GM12878 (cell line): ENCODE results near the gene HEXA. TPM values are rescaled to one million over a fixed set of nuclear protein-coding genes. Genes with fewer than 3 reads are reported as not detected.

Experiments used
- ATAC-seq: fragments of 200-7000 bp; cut with Tn5 transposase; 3 replicates; pipeline ENCODE4 v1.9.1; 2020; ENCODE audit warnings: mild to moderate bottlenecking, moderate library complexity
- BruUV-seq: library from RNA; stranded (reverse); fragments of 400-500 nt; replicated peaks from 2 replicates; lab custom pipeline; 2021; lab: Mats Ljungman, UMichigan
- CTCF ChIA-PET: fragments of 300-600 bp; sonication (Branson Sonifier 250); formaldehyde crosslinking; extraction: SDS; loops from one replicate; lab custom pipeline; 2021; ENCODE audit warnings: inconsistent platforms; lab: Yijun Ruan, JAX
- POLR2A ChIA-PET: fragments of 350-600 bp; formaldehyde crosslinking; extraction: SDS; loops from one replicate; lab custom pipeline; 2021; ENCODE audit warnings: inconsistent platforms; lab: Charles Lee
- RAD21 ChIA-PET: fragments of 300-600 bp; sonication (Branson Sonifier 250); formaldehyde crosslinking; loops from one replicate; lab custom pipeline; 2023; ENCODE audit warnings: antibody characterized with exemption; ENCODE audit not compliant: unreplicated experiment; lab: Charles Lee
- SMC1A ChIA-PET: fragments of 300-600 bp; sonication (Branson Sonifier 250); formaldehyde crosslinking; loops from one replicate; lab custom pipeline; 2023; ENCODE audit not compliant: unreplicated experiment, uncharacterized antibody; lab: Charles Lee
- DNase-seq: peaks from one replicate; pipeline ENCODE4 v3.0.0-alpha.2; 2011; ENCODE audit warnings: low read depth, low spot score
- FAIRE-seq: peaks from 3 replicates; lab custom pipeline; 2011; peaks lifted over from hg19 to GRCh38; lab: Jason Lieb, UNC
- H2AFZ ChIP-seq: 2 replicates; pipeline ENCODE4 v1.6.0; 2011; ENCODE audit warnings: low read depth, low read length, control low read depth; ENCODE audit not compliant: control insufficient read depth
- H3K27ac ChIP-seq: 2 replicates; pipeline ENCODE4 v1.5.1; 2011; ENCODE audit warnings: control low read depth; ENCODE audit not compliant: control insufficient read depth, insufficient read depth
- H3K27me3 ChIP-seq, 2 experiments: replicated peaks in 1 of 2; 2 replicates each; pipeline versions ENCODE4 v1.6.0 to v1.6.1; 2011; ENCODE audit warnings: low read length in 1 of 2; ENCODE audit not compliant: control insufficient read depth in 2 of 2, insufficient read depth in 2 of 2
- H3K36me3 ChIP-seq, 2 experiments: 2 replicates each; pipeline ENCODE4 v1.5.1; 2011; ENCODE audit warnings: low read length in 1 of 2; ENCODE audit not compliant: control insufficient read depth in 2 of 2, insufficient read depth in 2 of 2
- H3K4me1 ChIP-seq: 2 replicates; pipeline ENCODE4 v1.6.1; 2011; ENCODE audit warnings: mild to moderate bottlenecking, low read length, moderate library complexity, mixed read lengths; ENCODE audit not compliant: control insufficient read depth, insufficient read depth
- H3K4me2 ChIP-seq: 2 replicates; pipeline ENCODE4 v1.6.0; 2011; ENCODE audit warnings: control low read depth; ENCODE audit not compliant: control insufficient read depth, insufficient read depth
- H3K4me3 ChIP-seq: fragments of 200-600 bp; sonication (generic); 2 replicates; pipeline ENCODE4 v1.5.1; 2016
- H3K79me2 ChIP-seq: 2 replicates; pipeline ENCODE4 v1.6.0; 2011; ENCODE audit warnings: low read length; ENCODE audit not compliant: control insufficient read depth, insufficient read depth
- H3K9ac ChIP-seq: 2 replicates; pipeline ENCODE4 v1.8.0; 2011; ENCODE audit warnings: low read length, control low read depth, mixed read lengths; ENCODE audit not compliant: control insufficient read depth, insufficient read depth
- H3K9me3 ChIP-seq: replicated peaks from 3 replicates; pipeline ENCODE4 v1.5.1; 2011; ENCODE audit warnings: mild to moderate bottlenecking, low read length; ENCODE audit not compliant: control insufficient read depth, insufficient read depth
- H4K20me1 ChIP-seq: 2 replicates; pipeline ENCODE4 v1.6.0; 2011; ENCODE audit not compliant: control insufficient read depth, insufficient read depth
- BMI1 ChIP-seq: fragments of 450-650 bp; IDR thresholded peaks from 2 replicates; pipeline ENCODE4 v1.6.1; 2016; ENCODE audit warnings: mild to moderate bottlenecking, moderate library complexity, borderline replicate concordance
- HDAC2 ChIP-seq: fragments of 200-600 bp; sonication (generic); IDR thresholded peaks from 2 replicates; pipeline ENCODE4 v1.6.1; 2017
- IKZF1 ChIP-seq: fragments of 450-650 bp; conservative IDR thresholded peaks from 2 replicates; pipeline ENCODE4 v1.6.1; 2017; ENCODE audit warnings: antibody characterized with exemption, mild to moderate bottlenecking
- KDM1A ChIP-seq: fragments of 200-600 bp; sonication (generic); IDR thresholded peaks from 2 replicates; pipeline ENCODE4 v1.6.1; 2016; ENCODE audit warnings: borderline replicate concordance
- MXI1 ChIP-seq: fragments of 150-350 bp; IDR thresholded peaks from 2 replicates; pipeline ENCODE4 v1.6.1; 2011; ENCODE audit warnings: low read depth, mild to moderate bottlenecking, inconsistent platforms, low read length, improper control_type of control experiment
- NFYA ChIP-seq: IDR thresholded peaks from 2 replicates; pipeline ENCODE4 v1.6.1; 2011; ENCODE audit warnings: low read depth, mild to moderate bottlenecking, low read length, improper control_type of control experiment, borderline replicate concordance
- NFYB ChIP-seq: IDR thresholded peaks from 2 replicates; pipeline ENCODE4 v1.6.1; 2011; ENCODE audit warnings: low read depth, mild to moderate bottlenecking, low read length, improper control_type of control experiment, moderate library complexity; ENCODE audit not compliant: insufficient read depth
- POLR2AphosphoS2 ChIP-seq: IDR thresholded peaks from 2 replicates; pipeline ENCODE4 v1.6.1; 2011; ENCODE audit warnings: low read depth, mild to moderate bottlenecking, low read length, improper control_type of control experiment, moderate library complexity
- STAT3 ChIP-seq: IDR thresholded peaks from 2 replicates; pipeline ENCODE4 v1.6.1; 2011; ENCODE audit warnings: low read depth, low read length, improper control_type of control experiment
- ZBTB40 ChIP-seq: fragments of 450-650 bp; IDR thresholded peaks from 2 replicates; pipeline ENCODE4 v1.6.1; 2016; ENCODE audit warnings: mild to moderate bottlenecking, moderate library complexity, borderline replicate concordance
- ZNF592 ChIP-seq: fragments of 450-650 bp; IDR thresholded peaks from 2 replicates; pipeline ENCODE4 v1.6.1; 2017; ENCODE audit warnings: mild to moderate bottlenecking, moderate library complexity
- WGBS: methylation state at CpG from one replicate; pipeline ENCODE4 v1.1.6; 2016; ENCODE audit warnings: low lambda C conversion rate; ENCODE audit not compliant: insufficient replicate concordance, insufficient coverage; ENCODE audit errors: missing lambda C conversion rate; 5-methylcytosine and 5-hydroxymethylcytosine counted together
- in situ Hi-C: fragments of 300-500 bp; cut with MboI; formaldehyde crosslinking; loops from 9 replicates; pipeline ENCODE4 v1.14.3; 2018; ENCODE audit warnings: mixed read lengths
- intact Hi-C: fragments of 100-400 bp; cut with micrococcal nuclease; formaldehyde crosslinking; loops from one replicate; pipeline ENCODE4 v1.14.2; 2022; ENCODE audit not compliant: unreplicated experiment
- polyA plus RNA-seq, 11 experiments: library from polyadenylated mRNA; depleted of rRNA in 4 of 11; unstranded in 6 of 11; stranded (reverse) in 5 of 11; fragments of >200 nt; fragmentation: Nextera tagmentation in 4 of 11; fragmentation: Illumina TruSeq in 1 of 11; extraction: Ambion mirVana in 4 of 11; extraction: Trizol in 1 of 11; gene quantifications; 1 replicate in 1 of 11; 2 replicates in 10 of 11; pipeline versions ENCODE4 v1.2.1 to v1.2.3, GENCODE V29; 2011 to 2016; ENCODE audit warnings: inconsistent platforms in 2 of 11, missing spikeins in 2 of 11, low read depth in 1 of 11
- total RNA-seq, 4 experiments: library from RNA; depleted of rRNA in 3 of 4; stranded (reverse); fragments of >200 nt in 3 of 4; fragmentation: Illumina TruSeq in 1 of 4; extraction: Trizol in 1 of 4; gene quantifications; 2 replicates each; pipeline versions ENCODE4 v1.2.1 to v1.2.3, GENCODE V29; 2013 to 2021

HEXA gene
- total and polyA plus RNA-seq, 10 of the 15 experiments (the other 5 are each of a cell fraction or from before 2014, with no cell fraction given): 24.5 to 151 (median 69.3) TPM

GRCh38 chr15:72306211-72306785 is 69.5 kb downstream of the HEXA start:
- RAD21 ChIA-PET: interaction anchor here (1.3 to 1.8 kb wide), 2 partner anchors 8 to 79 kb away, joined by 3 to 13 read pairs; no protein-coding TSS in a partner anchor

More at GRCh38 chr15:72306211-72306785, 69.5 kb downstream of the HEXA start:
- no peak overlapping the region for H3K4me3 ChIP-seq
- no peak overlapping the region for H3K4me2 ChIP-seq
- TF ChIP-seq KDM1A (peak; percentile 93; the same call in 1 of the 2 replicates), HDAC2 (no peak), MXI1 (peak; percentile 58; the same call in 1 of the 2 replicates), IKZF1 (0 out of 2 replicates have a peak, but pooled peaks have one; percentile 20), BMI1 (peak; percentile 94), ZNF592 (no peak), NFYA (no peak), ZBTB40 (0 out of 2 replicates have a peak, but pooled peaks have one; percentile 27), NFYB (peak; percentile 64; the same call in 1 of the 2 replicates), STAT3 (no peak), POLR2AphosphoS2 (no peak)
- CTCF ChIA-PET: no interaction called here
- FAIRE-seq (no peak), ATAC-seq (peak; percentile 53), DNase-seq (no peak)
- H3K9ac ChIP-seq: no peak overlapping the region
- no peaks in the 10 kb centered on the region for H4K20me1 ChIP-seq
- H3K79me2 ChIP-seq: no peaks in the 10 kb centered on the region
- H3K27me3 ChIP-seq: no peaks in the 10 kb centered on the region
- 30% methylated on average over 10 of the region's 10 CpGs for WGBS
- no peaks in the 10 kb centered on the region for H3K9me3 ChIP-seq
- SMC1A ChIA-PET: no interaction called here
- H3K27ac ChIP-seq: no peak overlapping the region
- no TSS peak for BruUV-seq
- H2AFZ ChIP-seq: no peak overlapping the region
- in situ Hi-C loops (no loop called here), intact Hi-C loops (no loop called here)
- H3K36me3 ChIP-seq: no peaks in the 10 kb centered on the region
- no peaks in the 10 kb centered on the region for H3K4me1 ChIP-seq
- POLR2A ChIA-PET: interaction anchor here (0.7 to 0.9 kb wide), 3 partner anchors 8 to 79 kb away, joined by 3 read pairs; no protein-coding TSS in a partner anchor
